Thyroid gland (tissue), 4 donors: ENCODE measurements around the gene ZNF462.

Experiments used
- CTCF ChIP-seq, 6 experiments: fragments of 200-600 bp in 3 of 6; fragments of 450-650 bp in 3 of 6; sonication (generic) in 3 of 6; IDR thresholded peaks; one replicate each; pipeline ENCODE4 v1.5.1; 2016 to 2019; ENCODE audit warnings: antibody characterized with exemption in 6 of 6, mild to moderate bottlenecking in 2 of 6, inconsistent platforms in 1 of 6, moderate library complexity in 1 of 6
- POLR2A ChIP-seq, 2 donors: fragments of 450-650 bp; IDR thresholded peaks; one replicate each; pipeline ENCODE4 v1.6.1; 2017; ENCODE audit warnings: antibody characterized with exemption in 2 of 2, mild to moderate bottlenecking in 2 of 2, moderate library complexity in 1 of 2

DNA sequence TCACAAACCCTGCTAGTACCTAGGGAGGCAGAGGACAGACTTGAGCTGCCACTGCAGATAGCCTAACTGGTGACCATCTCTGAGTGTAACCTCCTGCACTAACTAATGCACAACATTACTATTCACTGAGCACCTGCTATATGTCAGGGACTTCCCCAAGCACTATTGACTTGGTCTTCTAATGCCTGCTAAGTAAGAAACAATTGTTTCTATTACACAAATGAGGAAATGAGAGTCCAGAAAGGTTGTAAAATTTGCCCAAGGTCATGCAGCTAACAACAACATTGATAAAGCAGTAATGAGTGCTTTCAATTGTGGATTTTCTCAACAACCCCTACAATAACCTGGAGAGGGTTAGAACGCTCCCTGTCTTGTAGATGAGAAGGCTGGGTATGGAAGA is 183.7 kb downstream of the ZNF462 start:
- TF ChIP-seq CTCF (IDR thresholded peaks at IDR 0.05), result no peak
- TF ChIP-seq POLR2A (IDR thresholded peaks at IDR 0.05), result no peak
